ENCODE measurements around the gene HYKK.
A peak's percentile ranks its signal among the peaks of the same experiment; 100 is the strongest.

Gene HYKK

DNA sequence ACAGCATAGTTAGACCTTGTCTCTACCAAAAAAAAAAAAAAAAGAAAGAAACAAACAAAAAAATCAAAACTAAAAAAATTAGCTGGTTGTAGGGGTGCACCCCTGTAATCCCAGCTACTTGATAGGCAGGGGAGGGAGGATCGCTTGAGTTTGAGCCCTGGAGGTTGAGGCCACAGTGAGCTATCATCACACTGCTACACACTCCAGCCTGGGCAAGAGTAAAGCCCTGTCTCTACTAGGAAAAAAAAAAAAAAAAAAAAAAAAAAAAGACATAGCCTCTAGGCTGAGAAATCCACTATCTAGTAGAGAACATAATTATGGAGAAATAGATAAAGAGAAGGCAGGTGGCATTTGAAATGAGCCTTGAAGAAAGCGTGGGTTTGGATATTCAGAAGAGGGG is 55.7 kb downstream of the HYKK start:
- H3K27ac ChIP-seq (ENCODE audit: low read depth, low read length), result no peak overlapping the region

GRCh38 chr15:78564743-78565096 is 57.3 kb downstream of the HYKK start:
- Histone ChIP-seq H3K27me3 (ENCODE audit: control insufficient read depth, low read length) (peaks cover 10% of the 10 kb centered on the region), H3K4me3 (ENCODE audit: low read length) (peak overlapping the region; percentile 85), H3K4me1 (ENCODE audit: control insufficient read depth, low read length) (peaks cover 21% of the 10 kb centered on the region), H3K27ac (ENCODE audit: low read depth, low read length) (no peak overlapping the region), H3K79me2 (ENCODE audit: control insufficient read depth, low read length) (peaks cover 8% of the 10 kb centered on the region), H3K4me2 (ENCODE audit: low read length) (peak overlapping the region; percentile 89), H3K9me3 (ENCODE audit: control insufficient read depth, insufficient read depth, low read length) (no peaks in the 10 kb centered on the region), H3F3A (ENCODE audit: control insufficient read depth, insufficient read depth) (peaks cover 9% of the 10 kb centered on the region; the same call in 1 of the 2 replicates), H4K20me1 (ENCODE audit: control insufficient read depth, insufficient read depth, low read depth, low read length) (no peaks in the 10 kb centered on the region), H3K9me2 (replicated peaks; ENCODE audit: control insufficient read depth, low read length) (no peaks in the 10 kb centered on the region), H3K36me3 (ENCODE audit: control insufficient read depth, low read length) (no peaks in the 10 kb centered on the region)
- TF ChIP-seq CTCF (IDR thresholded peaks at IDR 0.05; ENCODE audit: low read depth, low read length, poor library complexity, severe bottlenecking) (no peak), EZH2phosphoT487 (IDR thresholded peaks at IDR 0.05; ENCODE audit: borderline replicate concordance, low read length) (no peak)

More for the DNA sequence above, 55.7 kb downstream of the HYKK start:
- Histone ChIP-seq H4K20me1 (ENCODE audit: control insufficient read depth, insufficient read depth, low read depth, low read length) (no peaks in the 10 kb centered on the region), H3K79me2 (ENCODE audit: control insufficient read depth, low read length) (peaks cover 8% of the 10 kb centered on the region), H3K9me2 (replicated peaks; ENCODE audit: control insufficient read depth, low read length) (no peaks in the 10 kb centered on the region), H3F3A (ENCODE audit: control insufficient read depth, insufficient read depth) (peaks cover 9% of the 10 kb centered on the region; the same call in 1 of the 2 replicates), H3K36me3 (ENCODE audit: control insufficient read depth, low read length) (no peaks in the 10 kb centered on the region), H3K4me1 (ENCODE audit: control insufficient read depth, low read length) (peaks cover 21% of the 10 kb centered on the region), H3K4me3 (ENCODE audit: low read length) (no peak overlapping the region), H3K9me3 (ENCODE audit: control insufficient read depth, insufficient read depth, low read length) (no peaks in the 10 kb centered on the region), H3K4me2 (ENCODE audit: low read length) (no peak overlapping the region), H3K27me3 (ENCODE audit: control insufficient read depth, low read length) (peaks cover 10% of the 10 kb centered on the region)
- TF ChIP-seq CTCF (IDR thresholded peaks at IDR 0.05; ENCODE audit: low read depth, low read length, poor library complexity, severe bottlenecking) (no peak), EZH2phosphoT487 (IDR thresholded peaks at IDR 0.05; ENCODE audit: borderline replicate concordance, low read length) (no peak)

GRCh38 chr15:78565097-78565950 is 57.9 kb downstream of the HYKK start, which contains the start of gene CHRNA5:
Gene CHRNA5, plus strand, starts transcription at chr15:78565520. Its CDS starts 200 bp downstream, at chr15:78565720.
- Histone ChIP-seq H3K27ac (ENCODE audit: low read depth, low read length) (no peak within 1 kb of the TSS), H3K4me3 (ENCODE audit: low read length) (peak within 1 kb of the TSS; percentile 85), H3K79me2 (ENCODE audit: control insufficient read depth, low read length) (peaks cover 8% of the 10 kb centered on the region), H3K27me3 (ENCODE audit: control insufficient read depth, low read length) (peaks cover 10% of the 10 kb centered on the region), H3K4me2 (ENCODE audit: low read length) (peak within 1 kb of the TSS; percentile 89), H3K9me3 (ENCODE audit: control insufficient read depth, insufficient read depth, low read length) (no peaks in the 10 kb centered on the region), H3F3A (ENCODE audit: control insufficient read depth, insufficient read depth) (peaks cover 9% of the 10 kb centered on the region; the same call in 1 of the 2 replicates), H3K36me3 (ENCODE audit: control insufficient read depth, low read length) (no peaks in the 10 kb centered on the region), H3K4me1 (ENCODE audit: control insufficient read depth, low read length) (peaks cover 21% of the 10 kb centered on the region), H4K20me1 (ENCODE audit: control insufficient read depth, insufficient read depth, low read depth, low read length) (no peaks in the 10 kb centered on the region), H3K9me2 (replicated peaks; ENCODE audit: control insufficient read depth, low read length) (no peaks in the 10 kb centered on the region)
- TF ChIP-seq EZH2phosphoT487 (IDR thresholded peaks at IDR 0.05; ENCODE audit: borderline replicate concordance, low read length) (no peak), CTCF (IDR thresholded peaks at IDR 0.05; ENCODE audit: low read depth, low read length, poor library complexity, severe bottlenecking) (no peak)
